ENCODE data around the gene EEFSEC.

The EEFSEC gene

GRCh38 chr3:128221328-128221727 lies 68.0 kb downstream of the EEFSEC start:
- no peak for DNase-seq

- no peak for DNase-seq
Measured at GRCh38 chr3:128222796-128223385, 69.6 kb downstream of the EEFSEC start.

- DNase-seq, result no peak
Measured at GRCh38 chr3:128226186-128226725, 73.0 kb downstream of the EEFSEC start.

- peak; percentile 2 for DNase-seq
Measured at GRCh38 chr3:128226795-128227395, 73.6 kb downstream of the EEFSEC start.

GRCh38 chr3:128227507-128227906 lies 74.2 kb downstream of the EEFSEC start:
- DNase-seq, result no peak

- no peak for DNase-seq
Measured at GRCh38 chr3:128228366-128228910, 75.2 kb downstream of the EEFSEC start.

- no peak for DNase-seq
Measured at GRCh38 chr3:128229106-128229857, 76.0 kb downstream of the EEFSEC start.

- no peak for DNase-seq
Measured at GRCh38 chr3:128231606-128232005, 78.3 kb downstream of the EEFSEC start.

GRCh38 chr3:128232376-128233178 lies 79.3 kb downstream of the EEFSEC start:
- DNase-seq, result no peak

- DNase-seq, result no peak
Measured at GRCh38 chr3:128235207-128235926, 82.1 kb downstream of the EEFSEC start.

GRCh38 chr3:128236657-128237056 lies 83.4 kb downstream of the EEFSEC start:
- DNase-seq, result peak; percentile 21

- DNase-seq, result no peak
Measured at GRCh38 chr3:128237348-128238183, 84.3 kb downstream of the EEFSEC start.

- no peak for DNase-seq
Measured at GRCh38 chr3:128238184-128238489, 84.9 kb downstream of the EEFSEC start.

- no peak for DNase-seq
Measured at GRCh38 chr3:128239304-128239703, 86.0 kb downstream of the EEFSEC start.

GRCh38 chr3:128240232-128240631 lies 87.0 kb downstream of the EEFSEC start:
- DNase-seq, result no peak

GRCh38 chr3:128241741-128242140 lies 88.5 kb downstream of the EEFSEC start:
- no peak for DNase-seq

- no peak for DNase-seq
Measured at GRCh38 chr3:128242818-128243601, 89.7 kb downstream of the EEFSEC start.

- DNase-seq, result no peak
Measured at GRCh38 chr3:128243602-128244504, 90.6 kb downstream of the EEFSEC start.

- no peak for DNase-seq
Measured at GRCh38 chr3:128245460-128245859, 92.2 kb downstream of the EEFSEC start.
